ENCODE measurements around the gene EAPP. TPM values are rescaled to one million over a fixed set of nuclear protein-coding genes. Genes with fewer than 3 reads are reported as not detected.

EAPP gene
- total RNA-seq, 2 experiments from 2014 or later, result 38.6 to 39.2 TPM

DNA sequence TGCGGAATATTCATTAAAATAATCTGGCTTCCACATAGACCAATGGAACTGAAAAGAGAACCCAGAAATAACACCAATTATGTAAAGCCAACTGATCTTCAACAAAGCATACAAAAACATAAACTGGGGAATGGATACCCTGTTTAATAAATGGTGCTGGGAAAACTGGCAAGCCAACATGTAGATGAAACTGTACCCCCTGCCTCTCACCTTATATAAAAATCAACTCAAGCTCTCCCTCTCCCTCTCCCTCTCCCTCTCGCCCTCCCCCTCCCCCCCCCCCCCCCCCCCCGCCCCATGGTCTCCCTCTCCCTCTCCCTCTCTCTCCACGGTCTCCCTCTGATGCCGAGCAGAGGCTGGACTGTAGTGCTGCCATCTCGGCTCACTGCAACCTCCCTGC is 64.3 kb downstream of the EAPP start:
- Mint-ChIP-seq H3K27ac (no peak overlapping the region), H3K4me1 (no peaks in the 10 kb centered on the region), H3K36me3 (no peaks in the 10 kb centered on the region), H3K27me3 (no peaks in the 10 kb centered on the region), H3K9me3 (no peaks in the 10 kb centered on the region), H3K4me3 (no peak overlapping the region)
- DNase-seq, result no peak

GRCh38 chr14:34474187-34474679 is 65.3 kb downstream of the EAPP start:
- H3K9me3 Mint-ChIP-seq, result no peaks in the 10 kb centered on the region
- no peak overlapping the region for H3K27ac Mint-ChIP-seq
- H3K4me1 Mint-ChIP-seq, result no peaks in the 10 kb centered on the region
- H3K4me3 Mint-ChIP-seq, result no peak overlapping the region
- H3K36me3 Mint-ChIP-seq, result no peaks in the 10 kb centered on the region
- no peaks in the 10 kb centered on the region for H3K27me3 Mint-ChIP-seq
- no peak for DNase-seq

DNA sequence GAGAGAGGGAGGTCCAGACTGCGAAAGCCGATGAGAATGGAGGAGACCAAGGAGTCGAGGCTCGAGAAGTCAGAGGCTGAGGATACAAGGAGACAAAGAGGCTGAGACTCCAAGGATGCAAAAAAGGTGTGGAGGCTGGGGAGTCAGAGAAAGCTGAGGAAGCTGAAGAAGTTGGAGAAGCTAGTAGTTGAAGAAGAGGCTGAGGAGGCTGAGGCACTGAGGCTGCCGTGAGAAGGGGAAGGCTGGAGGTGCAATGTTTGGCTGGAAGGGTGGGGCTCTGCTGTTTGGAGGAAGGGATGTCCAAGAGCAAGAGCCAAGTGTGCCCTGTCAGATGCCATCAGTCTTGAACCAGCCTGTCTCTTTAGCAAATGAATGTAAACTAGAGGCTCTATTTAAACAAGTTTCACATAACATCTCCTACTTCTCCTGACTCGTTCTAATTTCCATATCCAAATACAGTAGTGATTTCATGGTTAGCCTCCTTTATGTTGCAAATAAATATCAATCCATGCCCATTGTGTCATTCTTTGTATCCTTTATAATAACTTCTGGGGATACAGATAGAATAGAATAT is 66.7 kb downstream of the EAPP start:
- no peaks in the 10 kb centered on the region for H3K27me3 Mint-ChIP-seq
- H3K4me1 Mint-ChIP-seq, result no peaks in the 10 kb centered on the region
- no peaks in the 10 kb centered on the region for H3K36me3 Mint-ChIP-seq
- no peaks in the 10 kb centered on the region for H3K9me3 Mint-ChIP-seq
- no peak overlapping the region for H3K4me3 Mint-ChIP-seq
- DNase-seq, result no peak
- no peak overlapping the region for H3K27ac Mint-ChIP-seq

GRCh38 chr14:34470319-34470718 is 69.2 kb downstream of the EAPP start:
- Mint-ChIP-seq H3K4me1 (no peaks in the 10 kb centered on the region), H3K4me3 (no peak overlapping the region), H3K9me3 (no peaks in the 10 kb centered on the region), H3K36me3 (no peaks in the 10 kb centered on the region), H3K27me3 (no peaks in the 10 kb centered on the region), H3K27ac (no peak overlapping the region)
- no peak for DNase-seq

DNA sequence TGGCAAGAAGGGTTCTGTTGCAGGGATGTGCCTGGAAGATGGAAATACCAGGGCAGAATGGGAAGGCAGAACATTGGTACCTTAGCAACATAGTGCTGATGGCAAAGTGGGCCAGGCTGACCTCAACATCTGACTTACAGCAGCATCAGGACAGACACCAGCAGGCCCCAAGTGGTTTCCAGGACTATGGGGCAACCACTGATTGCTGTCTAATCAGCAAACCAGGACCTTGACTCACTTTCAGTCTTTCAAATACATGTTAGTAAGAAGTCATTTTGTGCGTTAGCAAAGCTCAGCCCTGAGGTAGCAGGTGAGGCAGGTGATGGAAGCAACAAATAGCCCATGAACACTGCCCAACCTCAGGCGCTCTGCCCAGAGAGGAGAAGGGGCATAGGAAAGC is 72.8 kb downstream of the EAPP start:
- Mint-ChIP-seq H3K4me3 (no peak overlapping the region), H3K4me1 (no peaks in the 10 kb centered on the region), H3K27ac (no peak overlapping the region), H3K9me3 (no peaks in the 10 kb centered on the region), H3K36me3 (no peaks in the 10 kb centered on the region), H3K27me3 (no peaks in the 10 kb centered on the region)
- no peak for DNase-seq

Other genes with a start within 250 kb of the EAPP start
- gene SPTSSA, start 77.5 kb downstream of the EAPP start, total RNA-seq, result 10 to 100 TPM; 13.0 to 13.5 TPM
- 10 to 100 TPM; 62.0 to 65.4 TPM for gene SNX6, start 90.4 kb upstream of the EAPP start, total RNA-seq
- gene CFL2, start 174.9 kb upstream of the EAPP start, total RNA-seq, result 1 to 10 TPM; 7.8 to 9.9 TPM